ENCODE results near the gene COL19A1. TPM values are rescaled to one million over a fixed set of nuclear protein-coding genes. Genes with fewer than 3 reads are reported as not detected.

The COL19A1 gene
- total RNA-seq, 1 experiment from 2014 or later = not detected

DNA sequence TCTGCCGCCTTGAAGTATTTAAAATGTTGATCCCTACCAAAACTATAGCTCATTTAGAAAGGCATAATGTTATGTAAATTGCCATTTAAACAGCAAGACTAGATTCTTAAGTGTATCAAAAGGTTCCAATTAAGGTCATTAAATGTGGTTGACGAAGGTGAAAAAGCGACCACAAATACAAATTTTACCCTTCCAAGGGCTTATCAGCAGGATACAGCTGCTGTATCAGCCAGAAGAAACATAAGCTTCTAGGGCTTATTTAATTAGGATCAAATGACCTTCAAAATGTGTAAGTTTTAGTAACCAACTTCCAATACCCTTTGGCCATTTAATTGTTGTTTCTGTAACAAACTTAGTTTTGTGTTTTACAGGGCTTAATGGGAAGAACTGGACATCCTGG is 296.6 kb downstream of the COL19A1 start:
- ATAC-seq (no peak), DNase-seq (ENCODE audit: low read depth, low spot score) (no peak)
- BruUV-seq (replicated peaks) = no TSS peak
- no peak overlapping the region for H3K27ac ChIP-seq (ENCODE audit: low read length)
- in situ Hi-C loops (cut with HindIII; ENCODE audit: low pct_unique_long_range_greater_than_20kb, low sequenced_read_pairs) = no loop called here
- no peak overlapping the region for H3K4me3 ChIP-seq (ENCODE audit: low read depth in 2 of 2, low read length in 2 of 2)
- H3K36me3 ChIP-seq (ENCODE audit: control insufficient read depth, insufficient read depth, low read length) = no peaks in the 10 kb centered on the region
- POLR2A ChIA-PET = no interaction called here
- H3K27me3 ChIP-seq (ENCODE audit: control insufficient read depth, insufficient read depth, low read length) = peaks cover 13% of the 10 kb centered on the region
- intact Hi-C loops (cut with micrococcal nuclease; ENCODE audit: unreplicated experiment) = no loop called here
- H3K9me3 ChIP-seq (ENCODE audit: control insufficient read depth, insufficient read depth, low read depth, low read length) = no peaks in the 10 kb centered on the region
- TF ChIP-seq, protein P1, sequence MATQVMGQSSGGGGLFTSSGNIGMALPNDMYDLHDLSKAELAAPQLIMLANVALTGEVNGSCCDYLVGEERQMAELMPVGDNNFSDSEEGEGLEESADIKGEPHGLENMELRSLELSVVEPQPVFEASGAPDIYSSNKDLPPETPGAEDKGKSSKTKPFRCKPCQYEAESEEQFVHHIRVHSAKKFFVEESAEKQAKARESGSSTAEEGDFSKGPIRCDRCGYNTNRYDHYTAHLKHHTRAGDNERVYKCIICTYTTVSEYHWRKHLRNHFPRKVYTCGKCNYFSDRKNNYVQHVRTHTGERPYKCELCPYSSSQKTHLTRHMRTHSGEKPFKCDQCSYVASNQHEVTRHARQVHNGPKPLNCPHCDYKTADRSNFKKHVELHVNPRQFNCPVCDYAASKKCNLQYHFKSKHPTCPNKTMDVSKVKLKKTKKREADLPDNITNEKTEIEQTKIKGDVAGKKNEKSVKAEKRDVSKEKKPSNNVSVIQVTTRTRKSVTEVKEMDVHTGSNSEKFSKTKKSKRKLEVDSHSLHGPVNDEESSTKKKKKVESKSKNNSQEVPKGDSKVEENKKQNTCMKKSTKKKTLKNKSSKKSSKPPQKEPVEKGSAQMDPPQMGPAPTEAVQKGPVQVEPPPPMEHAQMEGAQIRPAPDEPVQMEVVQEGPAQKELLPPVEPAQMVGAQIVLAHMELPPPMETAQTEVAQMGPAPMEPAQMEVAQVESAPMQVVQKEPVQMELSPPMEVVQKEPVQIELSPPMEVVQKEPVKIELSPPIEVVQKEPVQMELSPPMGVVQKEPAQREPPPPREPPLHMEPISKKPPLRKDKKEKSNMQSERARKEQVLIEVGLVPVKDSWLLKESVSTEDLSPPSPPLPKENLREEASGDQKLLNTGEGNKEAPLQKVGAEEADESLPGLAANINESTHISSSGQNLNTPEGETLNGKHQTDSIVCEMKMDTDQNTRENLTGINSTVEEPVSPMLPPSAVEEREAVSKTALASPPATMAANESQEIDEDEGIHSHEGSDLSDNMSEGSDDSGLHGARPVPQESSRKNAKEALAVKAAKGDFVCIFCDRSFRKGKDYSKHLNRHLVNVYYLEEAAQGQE (IDR thresholded peaks at IDR 0.05; ENCODE audit: insufficient read depth in 1 of 2, low read depth in 2 of 2, low read length in 1 of 2) = no peak
- TF ChIP-seq SIN3A (IDR thresholded peaks at IDR 0.05; ENCODE audit: borderline replicate concordance, insufficient read depth, low read depth, low read length) (no peak), POLR2AphosphoS5 (IDR thresholded peaks at IDR 0.05; ENCODE audit: low read depth, low read length) (no peak), TCF7L2 (IDR thresholded peaks at IDR 0.05; ENCODE audit: low read depth, low read length) (no peak)
- TF ChIP-seq, protein P2, sequence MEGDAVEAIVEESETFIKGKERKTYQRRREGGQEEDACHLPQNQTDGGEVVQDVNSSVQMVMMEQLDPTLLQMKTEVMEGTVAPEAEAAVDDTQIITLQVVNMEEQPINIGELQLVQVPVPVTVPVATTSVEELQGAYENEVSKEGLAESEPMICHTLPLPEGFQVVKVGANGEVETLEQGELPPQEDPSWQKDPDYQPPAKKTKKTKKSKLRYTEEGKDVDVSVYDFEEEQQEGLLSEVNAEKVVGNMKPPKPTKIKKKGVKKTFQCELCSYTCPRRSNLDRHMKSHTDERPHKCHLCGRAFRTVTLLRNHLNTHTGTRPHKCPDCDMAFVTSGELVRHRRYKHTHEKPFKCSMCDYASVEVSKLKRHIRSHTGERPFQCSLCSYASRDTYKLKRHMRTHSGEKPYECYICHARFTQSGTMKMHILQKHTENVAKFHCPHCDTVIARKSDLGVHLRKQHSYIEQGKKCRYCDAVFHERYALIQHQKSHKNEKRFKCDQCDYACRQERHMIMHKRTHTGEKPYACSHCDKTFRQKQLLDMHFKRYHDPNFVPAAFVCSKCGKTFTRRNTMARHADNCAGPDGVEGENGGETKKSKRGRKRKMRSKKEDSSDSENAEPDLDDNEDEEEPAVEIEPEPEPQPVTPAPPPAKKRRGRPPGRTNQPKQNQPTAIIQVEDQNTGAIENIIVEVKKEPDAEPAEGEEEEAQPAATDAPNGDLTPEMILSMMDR (IDR thresholded peaks at IDR 0.05) = no peak
- CTCF ChIA-PET = no interaction called here
- H3K4me1 ChIP-seq (ENCODE audit: control insufficient read depth, insufficient read depth, low read length) = 0 out of 2 replicates have a peak, but pooled peaks cover 3% of the 10 kb centered on the region

GRCh38 chr6:70163795-70164194 is 297.4 kb downstream of the COL19A1 start:
- CTCF ChIA-PET = no interaction called here
- no peak for TF ChIP-seq POLR2AphosphoS5 (IDR thresholded peaks at IDR 0.05; ENCODE audit: low read depth, low read length)
- TF ChIP-seq TCF7L2 (IDR thresholded peaks at IDR 0.05; ENCODE audit: low read depth, low read length) = no peak
- TF ChIP-seq SIN3A (IDR thresholded peaks at IDR 0.05; ENCODE audit: borderline replicate concordance, insufficient read depth, low read depth, low read length) = no peak
- TF ChIP-seq, protein P1 (IDR thresholded peaks at IDR 0.05; ENCODE audit: insufficient read depth in 1 of 2, low read depth in 2 of 2, low read length in 1 of 2) = no peak
- TF ChIP-seq, protein P2 (IDR thresholded peaks at IDR 0.05) = no peak
- POLR2A ChIA-PET = no interaction called here
- no peak overlapping the region for H3K4me3 ChIP-seq (ENCODE audit: low read depth in 2 of 2, low read length in 2 of 2)
- intact Hi-C loops (cut with micrococcal nuclease; ENCODE audit: unreplicated experiment) = no loop called here
- no peak overlapping the region for H3K27ac ChIP-seq (ENCODE audit: low read length)
- BruUV-seq (replicated peaks) = no TSS peak
- H3K36me3 ChIP-seq (ENCODE audit: control insufficient read depth, insufficient read depth, low read length) = no peaks in the 10 kb centered on the region
- H3K4me1 ChIP-seq (ENCODE audit: control insufficient read depth, insufficient read depth, low read length) = 0 out of 2 replicates have a peak, but pooled peaks cover 3% of the 10 kb centered on the region
- no peaks in the 10 kb centered on the region for H3K9me3 ChIP-seq (ENCODE audit: control insufficient read depth, insufficient read depth, low read depth, low read length)
- in situ Hi-C loops (cut with HindIII; ENCODE audit: low pct_unique_long_range_greater_than_20kb, low sequenced_read_pairs) = no loop called here
- H3K27me3 ChIP-seq (ENCODE audit: control insufficient read depth, insufficient read depth, low read length) = peaks cover 15% of the 10 kb centered on the region
- ATAC-seq = no peak
- DNase-seq (ENCODE audit: low read depth, low spot score) = no peak
